OCI-LY7 (cell line): ENCODE measurements around the gene TCP11. TPM values are rescaled to one million over a fixed set of nuclear protein-coding genes. Genes with fewer than 3 reads are reported as not detected.

Source experiments
- BruUV-seq: library from RNA; stranded (reverse); fragments of 400-500 nt; replicated peaks from 2 replicates; lab custom pipeline; 2021; lab: Mats Ljungman, UMichigan
- CTCF ChIA-PET: fragments of 300-600 bp; sonication (Branson Sonifier 250); formaldehyde crosslinking; loops from one replicate; lab custom pipeline; 2022; ENCODE audit warnings: antibody characterized with exemption; ENCODE audit not compliant: unreplicated experiment; lab: Charles Lee
- POLR2A ChIA-PET: fragments of 300-600 bp; sonication (Branson Sonifier 250); formaldehyde crosslinking; loops from one replicate; lab custom pipeline; 2022; ENCODE audit warnings: antibody characterized with exemption; lab: Charles Lee
- DNase-seq: peaks from one replicate; pipeline ENCODE4 v3.0.0-alpha.2; 2015; ENCODE audit warnings: low spot score
- H2AFZ ChIP-seq: fragments of 200-600 bp; sonication (generic), shearing (Covaris generic); 2 replicates; pipeline ENCODE4 v1.6.1; 2014; ENCODE audit warnings: mild to moderate bottlenecking, antibody characterized with exemption, low read length, moderate library complexity
- H3K27ac ChIP-seq: fragments of 200-600 bp; sonication (generic); 2 replicates; pipeline ENCODE4 v1.5.1; 2014; ENCODE audit warnings: mixed run types, low read depth, mild to moderate bottlenecking, moderate library complexity, low read length, inconsistent platforms; ENCODE audit not compliant: poor library complexity, severe bottlenecking
- H3K36me3 ChIP-seq: fragments of 200-600 bp; sonication (generic); 2 replicates; pipeline ENCODE4 v1.6.1; 2014; ENCODE audit warnings: mild to moderate bottlenecking, antibody characterized with exemption, low read length, moderate library complexity, mixed read lengths; ENCODE audit not compliant: insufficient read depth
- H3K4me1 ChIP-seq: fragments of 200-600 bp; sonication (generic); 2 replicates; pipeline ENCODE4 v1.5.1; 2014; ENCODE audit warnings: mild to moderate bottlenecking, low read length; ENCODE audit not compliant: insufficient read depth, poor library complexity, severe bottlenecking
- H3K4me2 ChIP-seq: fragments of 200-600 bp; sonication (generic); 2 replicates; pipeline ENCODE4 v1.6.1; 2014; ENCODE audit warnings: mild to moderate bottlenecking, low read length
- H3K4me3 ChIP-seq: fragments of 200-600 bp; sonication (generic); 2 replicates; pipeline ENCODE4 v1.5.1; 2014; ENCODE audit warnings: mild to moderate bottlenecking, low read depth, low read length; ENCODE audit not compliant: poor library complexity, severe bottlenecking
- H3K79me2 ChIP-seq: fragments of 200-600 bp; sonication (generic); 2 replicates; pipeline ENCODE4 v1.6.1; 2016; ENCODE audit warnings: low read depth, mild to moderate bottlenecking, low read length, moderate library complexity, mixed read lengths; ENCODE audit not compliant: insufficient read depth
- H3K9me2 ChIP-seq: fragments of 200-600 bp; sonication (generic); 2 replicates; pipeline ENCODE4 v1.6.1; 2016; ENCODE audit warnings: mild to moderate bottlenecking, low read length, mixed read lengths; ENCODE audit not compliant: insufficient read depth
- H3K9me3 ChIP-seq: fragments of 200-600 bp; sonication (generic); 2 replicates; pipeline ENCODE4 v1.6.1; 2014; ENCODE audit warnings: mild to moderate bottlenecking, mixed run types, low read length, mixed read lengths
- H4K20me1 ChIP-seq: fragments of 200-600 bp; sonication (generic); 2 replicates; pipeline ENCODE4 v1.6.1; 2014; ENCODE audit warnings: mild to moderate bottlenecking, antibody characterized with exemption, low read length, moderate library complexity, mixed read lengths; ENCODE audit not compliant: insufficient read depth
- EZH2phosphoT487 ChIP-seq: fragments of 200-600 bp; sonication (generic); IDR thresholded peaks from 2 replicates; pipeline ENCODE4 v1.6.1; 2018; ENCODE audit warnings: low read depth, borderline replicate concordance, mild to moderate bottlenecking, mixed run types, antibody characterized with exemption, low read length, moderate library complexity, mixed read lengths
- intact Hi-C: fragments of 100-400 bp; cut with micrococcal nuclease; formaldehyde crosslinking; loops from one replicate; pipeline ENCODE4 v1.10.0; 2022; ENCODE audit not compliant: unreplicated experiment
- total RNA-seq, 2 experiments: library from RNA; depleted of rRNA in 1 of 2; stranded (reverse); fragments of >200 nt in 1 of 2; shearing (Covaris generic) in 1 of 2; gene quantifications; 2 replicates each; pipeline ENCODE4 v1.2.3, GENCODE V29; 2014 to 2022
- TF ChIP-seq, protein P1 (sequence below): fragments of 200-600 bp; sonication (generic); conservative IDR thresholded peaks from 2 replicates; pipeline ENCODE4 v1.5.1; 2014; ENCODE audit warnings: mild to moderate bottlenecking, antibody characterized with exemption, low read length, moderate library complexity, mixed read lengths

Gene TCP11
- total RNA-seq, 2 experiments from 2014 or later, result not detected

- Histone ChIP-seq H3K4me2 (no peak overlapping the region), H3K79me2 (no peaks in the 10 kb centered on the region), H3K9me2 (no peaks in the 10 kb centered on the region), H3K4me1 (no peaks in the 10 kb centered on the region), H2AFZ (no peak overlapping the region), H3K9me3 (no peaks in the 10 kb centered on the region), H3K27ac (no peak overlapping the region), H4K20me1 (no peaks in the 10 kb centered on the region), H3K36me3 (no peaks in the 10 kb centered on the region), H3K4me3 (no peak overlapping the region)
- POLR2A ChIA-PET, result interaction anchor here (0.6 to 0.9 kb wide), 4 partner anchors 10 to 384 kb away, joined by 3 to 5 read pairs (median 4); no protein-coding TSS in a partner anchor
- TF ChIP-seq, protein P1, sequence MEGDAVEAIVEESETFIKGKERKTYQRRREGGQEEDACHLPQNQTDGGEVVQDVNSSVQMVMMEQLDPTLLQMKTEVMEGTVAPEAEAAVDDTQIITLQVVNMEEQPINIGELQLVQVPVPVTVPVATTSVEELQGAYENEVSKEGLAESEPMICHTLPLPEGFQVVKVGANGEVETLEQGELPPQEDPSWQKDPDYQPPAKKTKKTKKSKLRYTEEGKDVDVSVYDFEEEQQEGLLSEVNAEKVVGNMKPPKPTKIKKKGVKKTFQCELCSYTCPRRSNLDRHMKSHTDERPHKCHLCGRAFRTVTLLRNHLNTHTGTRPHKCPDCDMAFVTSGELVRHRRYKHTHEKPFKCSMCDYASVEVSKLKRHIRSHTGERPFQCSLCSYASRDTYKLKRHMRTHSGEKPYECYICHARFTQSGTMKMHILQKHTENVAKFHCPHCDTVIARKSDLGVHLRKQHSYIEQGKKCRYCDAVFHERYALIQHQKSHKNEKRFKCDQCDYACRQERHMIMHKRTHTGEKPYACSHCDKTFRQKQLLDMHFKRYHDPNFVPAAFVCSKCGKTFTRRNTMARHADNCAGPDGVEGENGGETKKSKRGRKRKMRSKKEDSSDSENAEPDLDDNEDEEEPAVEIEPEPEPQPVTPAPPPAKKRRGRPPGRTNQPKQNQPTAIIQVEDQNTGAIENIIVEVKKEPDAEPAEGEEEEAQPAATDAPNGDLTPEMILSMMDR, result no peak
- TF ChIP-seq EZH2phosphoT487, result no peak
- no TSS peak for BruUV-seq
- intact Hi-C loops, result no loop called here
- no peak for DNase-seq
- CTCF ChIA-PET, result no interaction called here
Observed at GRCh38 chr6:35092362-35093117, 48.6 kb downstream of the TCP11 start.

GRCh38 chr6:35091346-35092083 is 49.6 kb downstream of the TCP11 start:
- no TSS peak for BruUV-seq
- Histone ChIP-seq H4K20me1 (no peaks in the 10 kb centered on the region), H3K9me3 (no peaks in the 10 kb centered on the region), H3K4me3 (no peak overlapping the region), H2AFZ (no peak overlapping the region), H3K36me3 (no peaks in the 10 kb centered on the region), H3K27ac (no peak overlapping the region), H3K4me1 (no peaks in the 10 kb centered on the region), H3K79me2 (no peaks in the 10 kb centered on the region), H3K4me2 (no peak overlapping the region), H3K9me2 (no peaks in the 10 kb centered on the region)
- ChIA-PET CTCF (no interaction called here), POLR2A (interaction anchor here (0.6 kb wide), 1 partner anchor 223 kb away, joined by 5 read pairs; no protein-coding TSS in a partner anchor)
- TF ChIP-seq EZH2phosphoT487, result no peak
- TF ChIP-seq, protein P1, result no peak
- intact Hi-C loops, result no loop called here
- no peak for DNase-seq
